ENCODE measurements around the gene ZNF821.
A peak's percentile ranks its signal among the peaks of the same experiment; 100 is the strongest.
"Not testable (repeated sequence)": the region's sequence is repeated elsewhere in the genome, so short reads cannot be mapped to it uniquely, and the experiment has no call there.

ZNF821 gene

GRCh38 chr16:71899171-71899570, 15.2 kb upstream of the ZNF821 start:
- DNase-seq, result no peak

DNA sequence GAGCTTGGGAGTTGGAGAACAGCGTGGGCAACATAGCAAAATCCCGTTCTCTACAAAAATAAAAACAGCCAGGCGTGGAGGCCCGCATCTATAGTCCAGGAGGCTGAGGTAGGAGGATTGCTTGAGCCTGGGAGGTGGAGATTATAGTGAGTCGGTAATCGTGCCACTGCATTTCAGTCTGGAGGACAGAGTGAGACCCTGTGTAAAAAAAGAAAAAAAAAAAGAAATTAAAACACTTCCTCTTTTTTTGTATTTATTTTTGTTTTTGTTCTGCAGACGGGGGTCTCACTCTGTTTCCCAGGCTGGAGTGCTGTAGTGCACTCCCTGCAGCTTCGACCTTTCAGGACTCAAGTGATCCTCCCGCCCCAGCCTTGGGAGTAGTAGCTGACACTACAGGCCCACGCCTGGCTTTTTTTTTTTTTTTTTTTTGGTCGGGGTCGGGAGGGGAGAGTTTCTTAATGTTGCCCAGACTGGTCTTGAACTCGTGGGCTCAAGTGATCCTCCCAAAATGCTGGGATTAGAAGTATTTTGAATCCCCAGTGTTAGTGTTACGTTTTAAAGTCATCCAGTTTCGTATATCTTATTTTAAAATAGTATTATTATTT, 12.9 kb upstream of the ZNF821 start:
- no peak for DNase-seq

DNA sequence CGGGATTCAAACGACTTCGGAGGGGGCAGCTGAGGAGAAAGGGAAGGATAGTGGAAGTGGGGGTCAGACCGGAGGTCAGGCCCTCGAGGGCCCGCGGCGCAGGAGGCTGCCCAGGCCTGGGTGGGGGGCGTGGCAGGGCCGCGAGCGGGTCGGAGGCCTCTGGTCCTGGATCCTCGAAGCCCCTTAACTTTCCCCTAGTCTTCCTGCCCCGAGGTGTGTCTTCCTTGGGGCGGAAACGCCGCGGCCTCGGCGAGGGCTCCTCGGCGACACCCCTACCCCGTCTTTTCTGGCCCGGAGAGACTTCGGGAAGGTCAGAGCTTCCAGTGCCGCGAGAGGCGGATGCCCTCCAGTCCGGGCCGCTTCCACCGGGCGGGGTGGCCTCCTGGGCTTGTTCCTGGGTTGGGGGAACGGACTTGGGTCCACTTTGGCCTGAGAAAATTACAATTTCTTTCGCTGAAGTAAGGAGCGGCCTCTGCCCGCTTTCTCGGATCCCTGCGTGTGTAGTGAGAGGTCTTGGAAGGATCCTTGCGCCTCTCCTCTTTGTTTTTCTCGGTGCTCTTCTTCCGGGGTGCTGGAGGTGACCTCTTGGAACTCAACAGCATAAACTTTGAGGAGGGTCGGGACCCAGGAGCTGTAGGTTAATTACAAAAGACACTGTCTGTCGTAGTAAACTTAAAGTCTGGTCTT, 11.8 kb upstream of the ZNF821 start:
- DNase-seq, result peak; percentile 3

DNA sequence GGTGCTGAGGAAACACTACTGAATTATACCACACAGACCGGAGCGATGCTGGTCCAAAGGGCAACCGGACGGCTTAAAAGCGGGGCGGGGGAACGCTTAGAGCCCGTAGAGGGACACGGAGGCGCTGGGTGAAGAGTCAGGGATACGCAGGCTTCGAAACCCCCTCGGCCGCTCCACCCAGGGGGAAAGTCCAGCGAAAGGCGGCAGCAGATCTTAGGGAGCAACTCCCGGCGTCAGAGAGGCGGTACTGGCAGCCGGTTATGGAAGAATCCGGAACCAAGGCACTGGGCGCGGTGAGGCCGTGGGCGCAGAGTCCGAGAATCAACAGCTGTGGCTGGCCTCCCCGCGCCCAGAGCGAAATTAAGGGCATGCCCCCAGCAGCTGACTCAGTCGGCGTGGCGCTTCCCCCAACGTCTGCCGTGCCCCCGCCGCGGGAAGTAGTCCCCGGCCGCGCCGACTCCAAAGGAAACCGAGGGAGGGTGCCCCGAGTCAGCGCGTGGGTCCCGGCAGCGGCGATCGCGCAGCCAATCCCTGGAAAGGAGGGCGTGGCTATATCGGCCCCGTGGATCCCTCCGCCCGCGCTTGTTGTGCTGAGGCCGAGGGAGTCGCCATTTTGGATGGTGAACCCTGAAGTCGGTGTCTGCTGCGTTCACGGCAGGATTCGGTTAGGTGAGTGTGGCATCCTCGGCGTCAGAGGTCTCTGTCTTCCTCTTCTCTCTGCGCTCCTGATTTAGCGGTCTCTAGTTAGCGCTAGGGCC, 11.1 kb upstream of the ZNF821 start, which contains the start of gene IST1:
TSS of gene IST1 (plus strand) at position 611 of the 758 bp plus-strand sequence. CDS start 20,110 bp downstream, outside the sequence.
- peak; percentile 96 for DNase-seq

DNA sequence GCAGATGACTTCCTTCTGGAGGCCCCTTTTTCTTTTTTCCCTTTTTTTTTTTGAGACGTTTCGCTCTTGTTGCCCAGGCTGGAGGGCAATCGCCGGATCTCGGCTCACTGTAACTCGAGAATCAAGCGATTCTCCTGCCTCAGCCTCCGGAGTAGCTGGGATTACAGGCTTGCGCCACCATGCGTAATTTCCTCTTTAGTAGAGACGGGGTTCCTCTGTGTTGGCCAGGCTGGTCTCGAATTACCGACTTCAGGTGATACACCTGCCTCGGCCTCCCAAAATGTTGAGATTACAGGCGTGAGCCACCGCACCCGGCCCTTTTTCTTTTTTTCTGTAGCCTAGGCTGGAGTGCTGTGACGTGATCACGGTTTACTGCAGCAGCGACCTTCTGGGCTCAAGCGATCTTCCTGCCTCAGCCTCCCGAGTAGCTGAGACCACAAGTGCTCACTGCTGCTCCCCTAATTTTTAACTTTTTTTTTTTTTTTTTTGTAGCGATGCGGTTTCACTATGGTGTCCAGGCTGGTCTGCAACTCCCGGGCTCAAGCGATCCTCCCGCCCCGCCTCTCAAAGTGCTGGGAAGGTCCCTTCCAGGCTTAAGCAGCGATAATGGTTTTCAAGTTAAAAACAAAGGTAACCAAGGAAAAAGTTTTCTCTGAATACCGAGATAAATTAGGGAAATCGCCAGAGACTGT, 10.4 kb upstream of the ZNF821 start:
- peak; percentile 14 for DNase-seq

GRCh38 chr16:71893888-71894228, 9.9 kb upstream of the ZNF821 start:
- no peak for DNase-seq

- no peak for DNase-seq
These were observed 5.2 kb upstream of the ZNF821 start for GRCh38 chr16:71889147-71889546.

DNA sequence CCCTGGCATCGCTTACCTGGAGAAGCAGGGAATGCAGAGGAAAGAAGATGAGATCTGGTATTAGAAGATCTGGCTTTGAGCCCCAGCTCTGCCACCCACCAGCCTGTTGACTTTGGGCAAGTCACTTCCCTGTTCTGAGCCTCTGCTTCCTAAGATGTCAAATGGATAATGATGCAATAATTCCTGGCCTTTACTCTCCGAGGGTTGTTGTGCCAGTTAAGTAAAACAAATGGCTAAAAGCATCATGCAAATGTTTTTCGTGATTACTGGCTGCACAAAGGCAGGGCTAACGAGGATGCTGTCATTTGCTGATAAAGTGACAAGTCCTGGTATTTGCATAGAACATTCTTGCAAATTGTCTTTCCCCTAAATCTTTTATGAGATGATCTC, 1.3 kb upstream of the ZNF821 start:
- no peak for DNase-seq

- peak; percentile 58 for DNase-seq
These were observed 674 bp downstream of the ZNF821 start for GRCh38 chr16:71883168-71883848.

DNA sequence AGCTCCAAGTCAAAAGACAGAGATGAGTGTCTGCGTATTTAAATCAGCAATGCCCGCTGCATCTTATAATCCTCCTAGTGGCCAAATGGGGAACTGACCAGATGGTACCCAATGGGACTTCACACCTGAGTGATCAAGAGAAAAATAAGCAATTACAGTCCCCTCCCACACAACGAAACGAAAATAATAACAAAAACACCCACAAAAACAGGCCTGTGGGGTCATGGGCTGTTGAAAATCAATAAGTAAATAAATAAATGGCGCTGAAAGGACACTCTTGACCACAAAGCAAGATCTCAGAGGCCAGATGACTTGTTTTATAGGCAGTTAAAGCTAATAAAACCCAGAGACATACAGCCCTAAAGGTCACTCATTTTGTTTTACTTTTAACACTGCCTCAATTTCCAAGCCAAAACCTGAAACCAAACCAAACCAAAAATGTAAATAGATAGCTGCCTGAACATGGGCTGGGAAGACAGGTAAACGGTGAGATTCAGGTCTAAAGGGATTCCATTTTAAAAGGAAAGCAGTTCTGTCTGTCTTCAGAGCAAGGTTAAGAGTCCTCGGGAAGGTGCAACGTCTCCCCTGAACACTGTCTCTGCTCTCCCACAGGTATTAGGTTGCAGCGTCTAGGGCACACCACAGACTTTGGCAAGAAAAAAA, 1.3 kb downstream of the ZNF821 start:
- DNase-seq, result peak; percentile 80

- no peak for DNase-seq
These were observed 3.8 kb downstream of the ZNF821 start for GRCh38 chr16:71880176-71880575.

- DNase-seq, result no peak
These were observed 5.1 kb downstream of the ZNF821 start for GRCh38 chr16:71878911-71879310.

- no peak for DNase-seq
These were observed 10.8 kb downstream of the ZNF821 start for GRCh38 chr16:71873199-71873598.

DNA sequence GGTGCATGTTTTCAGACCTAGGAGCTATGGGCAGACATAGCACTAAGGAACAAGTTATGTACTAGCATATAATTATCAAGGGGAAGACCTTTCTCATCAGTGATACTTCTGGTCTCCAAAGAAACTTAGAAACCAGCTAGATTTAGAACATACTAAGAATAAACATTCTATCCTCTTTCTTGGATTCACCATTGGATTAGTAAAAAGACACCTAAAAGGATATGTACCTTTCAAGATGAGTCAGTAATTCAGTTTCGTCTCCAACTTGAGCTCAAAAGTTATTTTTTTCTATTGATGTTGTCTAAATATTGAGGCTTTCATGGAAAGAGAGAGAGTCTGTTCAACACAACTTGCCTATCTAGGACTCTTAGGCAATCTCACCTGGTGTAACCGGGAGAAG, 13.2 kb downstream of the ZNF821 start:
- DNase-seq, result no peak

- DNase-seq, result no peak
These were observed 14.9 kb downstream of the ZNF821 start for GRCh38 chr16:71869089-71869488.

DNA sequence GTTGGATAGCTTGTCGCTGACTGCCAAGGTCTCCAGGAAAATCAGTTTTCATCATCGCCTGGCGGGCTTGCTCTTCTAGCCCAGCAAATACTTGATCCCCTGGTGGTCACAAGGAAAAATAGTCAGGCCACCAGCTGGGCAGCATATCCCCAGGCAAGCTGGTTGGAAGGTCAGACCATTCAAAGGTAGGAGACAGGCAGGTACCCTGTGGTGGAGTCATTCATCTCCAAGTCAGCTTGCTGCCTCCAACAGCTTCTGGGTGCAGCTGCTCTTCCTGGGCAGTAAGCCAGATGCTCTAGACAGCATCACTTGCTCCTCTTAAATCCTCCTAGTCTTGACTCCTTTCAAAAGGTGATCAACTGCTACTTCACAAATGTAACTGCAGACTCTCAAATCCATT, 16.0 kb downstream of the ZNF821 start:
- DNase-seq, result no peak

- not testable (repeated sequence) for DNase-seq
These were observed 16.8 kb downstream of the ZNF821 start for GRCh38 chr16:71867175-71867574.

DNA sequence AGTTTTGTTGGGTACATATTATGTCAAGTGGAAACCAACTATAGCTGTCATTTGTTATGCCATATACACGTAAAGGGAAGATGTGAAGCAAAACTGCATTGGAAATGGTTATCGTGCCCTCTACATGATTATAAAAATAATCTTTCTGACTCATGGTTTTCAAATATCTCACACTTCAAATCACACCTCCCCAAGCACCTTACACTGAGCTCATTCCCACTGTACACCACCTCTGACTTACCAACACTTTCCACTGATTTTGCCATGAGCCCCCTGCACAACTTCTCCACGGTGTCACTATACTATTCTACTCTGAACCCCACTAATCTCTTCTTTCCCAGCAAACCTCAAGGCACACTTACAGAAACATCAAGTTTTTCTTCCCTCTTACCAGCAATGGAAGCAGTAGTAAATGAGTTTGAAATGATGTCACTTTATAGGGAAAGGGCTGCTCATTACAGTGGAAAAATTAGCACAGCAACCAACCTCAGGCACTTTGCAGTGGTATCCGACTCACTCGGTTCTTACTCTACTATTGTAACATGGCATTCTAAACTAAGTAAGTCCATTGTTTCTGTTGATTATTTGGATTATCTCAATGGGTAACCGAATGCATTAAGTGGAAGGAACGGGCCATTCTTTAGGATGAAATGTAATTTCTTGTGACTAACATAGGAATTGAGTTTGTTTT, 18.7 kb downstream of the ZNF821 start:
- DNase-seq, result no peak

DNA sequence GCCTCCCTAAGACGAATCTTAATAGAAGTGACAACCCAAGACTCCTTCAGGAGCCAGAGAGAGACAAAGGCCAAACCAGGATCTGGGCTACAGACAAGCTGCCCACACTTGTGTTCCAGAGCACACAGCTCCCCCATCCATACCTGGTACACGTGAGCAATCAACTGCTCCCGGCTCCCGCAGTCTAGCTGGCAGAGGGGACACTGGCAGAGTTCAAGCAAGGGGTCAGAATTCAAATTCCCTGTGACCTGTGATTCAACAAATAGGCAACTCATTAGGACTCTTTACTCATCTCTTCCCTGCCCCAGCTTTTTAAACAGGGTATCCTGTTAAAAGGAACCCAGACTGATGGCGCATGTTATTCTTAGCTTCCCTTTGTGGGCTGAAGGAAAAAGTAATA, 20.0 kb downstream of the ZNF821 start:
- no peak for DNase-seq

DNA sequence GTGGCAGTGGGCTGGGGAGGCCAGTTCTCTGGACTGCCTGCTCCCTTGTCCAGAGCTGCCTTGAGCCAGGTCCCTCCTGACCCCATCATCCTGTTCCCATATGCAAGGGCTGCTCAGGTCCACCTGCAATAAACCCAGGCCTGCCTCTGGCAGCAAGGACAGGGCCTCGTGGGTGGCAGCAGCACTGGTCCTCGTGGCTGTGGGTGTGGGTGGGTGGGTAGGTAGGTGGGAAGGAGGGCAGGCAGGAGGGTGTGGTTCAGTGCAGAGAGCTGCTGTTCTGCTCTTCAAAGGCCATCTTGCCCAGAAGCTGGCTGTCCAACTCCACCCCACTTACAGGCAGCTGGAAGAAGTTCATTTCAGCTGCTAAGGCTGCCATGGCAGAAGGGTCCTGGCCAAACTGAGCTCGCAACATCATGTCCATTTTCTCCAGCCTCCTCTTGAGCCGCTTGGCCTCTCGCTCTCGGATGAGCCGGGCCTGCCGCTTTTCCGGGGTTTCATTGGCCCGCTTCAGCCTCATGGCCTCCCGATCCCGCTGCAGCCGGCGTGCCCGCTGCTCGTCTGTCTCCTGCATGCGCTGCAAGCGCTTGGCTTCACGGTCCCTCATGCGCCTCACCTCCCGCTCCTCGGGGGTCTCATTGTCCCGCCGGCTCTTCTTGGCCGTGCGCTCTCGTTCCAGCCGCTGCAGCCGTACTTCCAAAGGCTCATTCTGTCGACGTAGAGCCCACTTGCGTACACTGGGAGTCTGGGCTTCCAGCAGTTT, 24.0 kb downstream of the ZNF821 start:
- DNase-seq, result no peak

Measured in activated T-cell treated with anti-CD3 and anti-CD28 coated beads for 4 hours (primary cell).